ENCODE results near the gene RBM38. TPM values are rescaled to one million over a fixed set of nuclear protein-coding genes. Genes with fewer than 3 reads are reported as not detected.

The RBM38 gene
- total RNA-seq, 2 experiments from 2014 or later = 60.3 to 63.1 TPM

GRCh38 chr20:57394121-57395082 lies 3.2 kb downstream of the RBM38 start:
- peak overlapping the region; percentile 85 for H3K27ac Mint-ChIP-seq

GRCh38 chr20:57395111-57395966 lies 4.1 kb downstream of the RBM38 start:
- H3K4me3 Mint-ChIP-seq = no peak overlapping the region
- H3K27ac Mint-ChIP-seq = peak overlapping the region; percentile 24
- peaks cover 76% of the 10 kb centered on the region for H3K4me1 Mint-ChIP-seq (ENCODE audit: low read depth)
- no peaks in the 10 kb centered on the region for H3K27me3 Mint-ChIP-seq (ENCODE audit: low read depth)
- H3K36me3 Mint-ChIP-seq (ENCODE audit: low read depth) = peaks cover 58% of the 10 kb centered on the region
- CTCF ChIA-PET = no interaction called here
- no peaks in the 10 kb centered on the region for H3K9me3 Mint-ChIP-seq
- intact Hi-C loops (cut with micrococcal nuclease) = loop anchor here (5.0 to 10.0 kb wide), 3 partner anchors 1009 to 1769 kb away; partner anchors contain the start of genes STX16 and ZNF831
- no peak for DNase-seq

More at GRCh38 chr20:57394121-57395082, 3.2 kb downstream of the RBM38 start:
- Mint-ChIP-seq H3K36me3 (ENCODE audit: low read depth) (peaks cover 52% of the 10 kb centered on the region), H3K9me3 (no peaks in the 10 kb centered on the region), H3K4me3 (peak overlapping the region; percentile 90), H3K27me3 (ENCODE audit: low read depth) (no peaks in the 10 kb centered on the region), H3K4me1 (ENCODE audit: low read depth) (peaks cover 72% of the 10 kb centered on the region)
- no peak for DNase-seq
- intact Hi-C loops (cut with micrococcal nuclease) = loop anchor here (5.0 to 10.0 kb wide), 5 partner anchors 303 to 1770 kb away; partner anchors contain the start of genes STX16 and ZNF831
- CTCF ChIA-PET = interaction anchor here (1.0 to 1.3 kb wide), 2 partner anchors 12 to 57 kb away, joined by 3 read pairs; no protein-coding TSS in a partner anchor

- intact Hi-C loops (cut with micrococcal nuclease) = loop anchor here (5.0 to 10.0 kb wide), 3 partner anchors 1008 to 1768 kb away; partner anchors contain the start of genes STX16 and ZNF831
- Mint-ChIP-seq H3K27me3 (ENCODE audit: low read depth) (no peaks in the 10 kb centered on the region), H3K4me3 (no peak overlapping the region), H3K36me3 (ENCODE audit: low read depth) (peaks cover 67% of the 10 kb centered on the region), H3K4me1 (ENCODE audit: low read depth) (peaks cover 82% of the 10 kb centered on the region), H3K9me3 (no peaks in the 10 kb centered on the region), H3K27ac (peak overlapping the region; percentile 99)
- CTCF ChIA-PET = interaction anchor here (0.9 kb wide), 1 partner anchor 17 kb away, joined by 3 read pairs; no protein-coding TSS in a partner anchor
- DNase-seq = no peak
Observed at GRCh38 chr20:57396212-57396983, 5.2 kb downstream of the RBM38 start.

- peak overlapping the region; percentile 99 for H3K27ac Mint-ChIP-seq
- H3K27me3 Mint-ChIP-seq (ENCODE audit: low read depth) = no peaks in the 10 kb centered on the region
- H3K36me3 Mint-ChIP-seq (ENCODE audit: low read depth) = peaks cover 72% of the 10 kb centered on the region
- H3K4me1 Mint-ChIP-seq (ENCODE audit: low read depth) = peaks cover 90% of the 10 kb centered on the region
- H3K4me3 Mint-ChIP-seq = peak overlapping the region; percentile 80
- intact Hi-C loops (cut with micrococcal nuclease) = loop anchor here (5.0 to 10.0 kb wide), 3 partner anchors 1008 to 1768 kb away; partner anchors contain the start of genes STX16 and ZNF831
- DNase-seq = peak; percentile 56
- H3K9me3 Mint-ChIP-seq = no peaks in the 10 kb centered on the region
- CTCF ChIA-PET = interaction anchor here (0.6 to 1.6 kb wide), 5 partner anchors 8 to 96 kb away, joined by 3 to 5 read pairs (median 3); no protein-coding TSS in a partner anchor
Observed at GRCh38 chr20:57396984-57397692, 5.9 kb downstream of the RBM38 start.

- CTCF ChIA-PET = interaction anchor here (0.6 to 2.7 kb wide), 11 partner anchors 8 to 199 kb away, joined by 3 to 11 read pairs (median 4); no protein-coding TSS in a partner anchor
- peak overlapping the region; percentile 80 for H3K4me3 Mint-ChIP-seq
- peak overlapping the region; percentile 99 for H3K27ac Mint-ChIP-seq
- peak; percentile 60 for DNase-seq
- no peaks in the 10 kb centered on the region for H3K9me3 Mint-ChIP-seq
- H3K36me3 Mint-ChIP-seq (ENCODE audit: low read depth) = peaks cover 70% of the 10 kb centered on the region
- H3K4me1 Mint-ChIP-seq (ENCODE audit: low read depth) = peaks cover 94% of the 10 kb centered on the region
- no peaks in the 10 kb centered on the region for H3K27me3 Mint-ChIP-seq (ENCODE audit: low read depth)
- intact Hi-C loops (cut with micrococcal nuclease) = loop anchor here (1.0 to 10.0 kb wide), 7 partner anchors 8 to 1767 kb away; partner anchors contain the start of genes RAE1, STX16 and ZNF831
Observed at GRCh38 chr20:57397693-57398108, 6.5 kb downstream of the RBM38 start.

DNA sequence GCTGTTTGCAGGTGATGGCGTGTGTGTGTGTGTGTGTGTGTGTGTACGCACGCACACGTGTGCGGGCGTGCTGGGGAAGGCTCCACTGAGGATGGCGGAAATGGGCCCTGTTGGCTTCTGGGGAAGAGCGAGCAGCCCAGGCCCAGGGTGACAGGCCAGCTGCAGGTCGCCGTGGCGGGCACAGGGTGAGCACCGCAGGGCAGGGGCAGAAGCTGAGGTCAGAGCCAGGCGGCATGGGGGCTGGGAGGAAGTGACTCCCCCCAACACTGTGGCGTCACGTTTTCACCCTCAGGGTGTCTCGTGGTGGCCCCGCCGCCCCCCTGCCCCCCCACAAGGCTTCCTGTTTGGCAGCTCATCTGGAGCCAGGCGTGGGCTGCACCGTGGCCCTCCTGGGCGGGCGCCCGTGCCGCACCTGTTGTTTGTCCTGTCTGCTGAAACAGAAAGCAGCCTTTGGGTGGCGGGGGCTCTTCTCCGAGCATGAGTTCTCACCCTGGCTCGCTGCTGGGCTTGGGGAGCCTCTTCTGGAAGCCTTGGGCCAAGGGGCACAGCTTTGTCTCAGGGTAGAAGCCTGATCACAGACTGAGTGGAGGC lies 7.1 kb downstream of the RBM38 start:
- H3K27me3 Mint-ChIP-seq (ENCODE audit: low read depth) = no peaks in the 10 kb centered on the region
- H3K4me1 Mint-ChIP-seq (ENCODE audit: low read depth) = peaks cover 93% of the 10 kb centered on the region
- CTCF ChIA-PET = interaction anchor here (0.7 to 2.7 kb wide), 11 partner anchors 9 to 198 kb away, joined by 3 to 11 read pairs (median 4); no protein-coding TSS in a partner anchor
- no peaks in the 10 kb centered on the region for H3K9me3 Mint-ChIP-seq
- intact Hi-C loops (cut with micrococcal nuclease) = loop anchor here (1.0 to 10.0 kb wide), 7 partner anchors 9 to 1766 kb away; partner anchors contain the start of genes RAE1, STX16 and ZNF831
- peak overlapping the region; percentile 99 for H3K27ac Mint-ChIP-seq
- peak; percentile 91 for DNase-seq
- peaks cover 68% of the 10 kb centered on the region for H3K36me3 Mint-ChIP-seq (ENCODE audit: low read depth)
- peak overlapping the region; percentile 80 for H3K4me3 Mint-ChIP-seq

- Mint-ChIP-seq H3K4me1 (ENCODE audit: low read depth) (peaks cover 93% of the 10 kb centered on the region), H3K4me3 (peak overlapping the region; percentile 80), H3K9me3 (no peaks in the 10 kb centered on the region), H3K27ac (peak overlapping the region; percentile 99), H3K36me3 (ENCODE audit: low read depth) (peaks cover 65% of the 10 kb centered on the region), H3K27me3 (ENCODE audit: low read depth) (no peaks in the 10 kb centered on the region)
- DNase-seq = no peak
- CTCF ChIA-PET = interaction anchor here (0.7 to 2.7 kb wide), 10 partner anchors 10 to 99 kb away, joined by 3 to 11 read pairs (median 4); no protein-coding TSS in a partner anchor
- intact Hi-C loops (cut with micrococcal nuclease) = loop anchor here (1.0 to 10.0 kb wide), 7 partner anchors 10 to 1766 kb away; partner anchors contain the start of genes RAE1, STX16 and ZNF831
Observed at GRCh38 chr20:57398901-57399535, 7.8 kb downstream of the RBM38 start.

GRCh38 chr20:57399587-57400155 lies 8.5 kb downstream of the RBM38 start:
- peaks cover 61% of the 10 kb centered on the region for H3K36me3 Mint-ChIP-seq (ENCODE audit: low read depth)
- intact Hi-C loops (cut with micrococcal nuclease) = loop anchor here (2.0 to 10.0 kb wide), 6 partner anchors 49 to 1765 kb away; partner anchors contain the start of genes RAE1, STX16 and ZNF831
- H3K4me1 Mint-ChIP-seq (ENCODE audit: low read depth) = peaks cover 89% of the 10 kb centered on the region
- CTCF ChIA-PET = interaction anchor here (0.7 to 2.7 kb wide), 6 partner anchors 10 to 62 kb away, joined by 3 to 11 read pairs (median 3); no protein-coding TSS in a partner anchor
- no peaks in the 10 kb centered on the region for H3K27me3 Mint-ChIP-seq (ENCODE audit: low read depth)
- no peaks in the 10 kb centered on the region for H3K9me3 Mint-ChIP-seq
- peak; percentile 86 for DNase-seq
- peak overlapping the region; percentile 99 for H3K27ac Mint-ChIP-seq
- H3K4me3 Mint-ChIP-seq = peak overlapping the region; percentile 80

DNA sequence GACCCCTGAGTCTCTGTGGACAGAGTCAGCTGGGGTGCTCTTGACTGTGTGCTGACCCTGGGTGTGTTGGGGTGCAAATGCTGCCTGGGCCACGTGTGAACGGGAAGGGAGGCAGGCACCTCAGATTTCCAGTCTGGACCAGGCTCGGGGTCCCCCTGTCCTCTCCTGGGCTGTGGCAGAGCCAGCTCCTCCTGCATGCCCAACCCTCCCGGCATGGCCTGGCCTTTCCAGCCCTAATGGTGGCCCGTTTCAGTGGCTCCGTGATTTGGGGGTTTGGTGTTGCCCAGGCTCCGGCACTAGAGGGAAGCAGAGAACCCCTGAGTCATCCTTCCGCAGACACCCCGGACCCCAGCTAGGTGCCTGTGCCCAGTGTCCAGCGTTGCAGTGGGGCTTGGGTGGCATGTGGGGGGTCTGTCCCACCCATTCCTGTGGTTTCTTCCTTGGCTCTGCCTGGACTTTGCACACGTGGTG lies 9.1 kb downstream of the RBM38 start:
- DNase-seq = peak; percentile 13
- CTCF ChIA-PET = interaction anchor here (1.0 to 2.7 kb wide), 3 partner anchors 11 to 95 kb away, joined by 3 to 11 read pairs (median 3); no protein-coding TSS in a partner anchor
- H3K9me3 Mint-ChIP-seq = no peaks in the 10 kb centered on the region

More for the DNA sequence above, 9.1 kb downstream of the RBM38 start:
- H3K27ac Mint-ChIP-seq = peak overlapping the region; percentile 99
- peaks cover 83% of the 10 kb centered on the region for H3K4me1 Mint-ChIP-seq (ENCODE audit: low read depth)
- H3K36me3 Mint-ChIP-seq (ENCODE audit: low read depth) = peaks cover 60% of the 10 kb centered on the region
- H3K4me3 Mint-ChIP-seq = peak overlapping the region; percentile 80
- H3K27me3 Mint-ChIP-seq (ENCODE audit: low read depth) = no peaks in the 10 kb centered on the region
- intact Hi-C loops (cut with micrococcal nuclease) = no loop called here

Data from activated naive CD4-positive, alpha-beta T cell treated with anti-CD3 and anti-CD28 coated beads for 36 hours (primary cell).